ENCODE data around the gene RAD51B. TPM values are rescaled to one million over a fixed set of nuclear protein-coding genes. Genes with fewer than 3 reads are reported as not detected.
A peak's percentile ranks its signal among the peaks of the same experiment; 100 is the strongest.

The RAD51B gene
- polyA plus RNA-seq, 3 donors = 3.6 to 11.6 (median 9.4) TPM

- Mint-ChIP-seq H3K9me3 (peaks cover 0 to 6% (median 0%) of the 10 kb centered on the region in 7 donors), H3K4me3 (no peak overlapping the region), H3K27me3 (ENCODE audit: low read depth in 3 of 3) (peaks cover 0 to 6% (median 0%) of the 10 kb centered on the region in 3 donors), H3K36me3 (peaks cover 7 to 13% of the 10 kb centered on the region in 2 donors), H3K4me1 (peaks cover 64% of the 10 kb centered on the region), H3K27ac (peak overlapping the region; percentile 85 to 95 (median 92))
- Histone ChIP-seq H3K9me3 (replicated peaks in 1 of 2; ENCODE audit: control insufficient read depth in 1 of 2, insufficient read depth in 1 of 2, low read length in 2 of 2) (no peaks in the 10 kb centered on the region), H3K4me1 (ENCODE audit: control insufficient read depth in 1 of 2, insufficient read depth in 2 of 2, low read length in 2 of 2) (peaks cover 63 to 74% of the 10 kb centered on the region in 2 donors), H3K27ac (ENCODE audit: low read depth in 1 of 2, low read length in 2 of 2) (peak overlapping the region; percentile 67 to 90), H3K27me3 (ENCODE audit: control insufficient read depth in 2 of 2, insufficient read depth in 2 of 2, low read length in 2 of 2) (no peaks in the 10 kb centered on the region), H3K4me3 (replicated peaks in 1 of 3; ENCODE audit: low read depth in 2 of 3, low read length in 3 of 3) (peak overlapping the region in 1 of 3 experiments; percentile 46), H3K4me2 (replicated peaks; ENCODE audit: extremely low read depth, low read length, poor library complexity, severe bottlenecking) (no peak overlapping the region), H3K36me3 (replicated peaks in 1 of 2; ENCODE audit: control insufficient read depth in 1 of 2, insufficient read depth in 2 of 2, low read length in 2 of 2) (no peaks in the 10 kb centered on the region), H4K20me1 (ENCODE audit: insufficient read depth, low read length) (no peaks in the 10 kb centered on the region), H3K79me2 (ENCODE audit: insufficient read depth, low read length) (no peaks in the 10 kb centered on the region), H3K9ac (ENCODE audit: insufficient read depth, low read length, poor library complexity, severe bottlenecking) (no peak overlapping the region), H2AFZ (ENCODE audit: insufficient read depth, low read depth, low read length, poor library complexity, severe bottlenecking) (peak overlapping the region; percentile 43)
- 79% methylated on average over 3 of the region's 8 CpGs for WGBS (ENCODE audit: insufficient coverage)
- no peak for TF ChIP-seq CTCF (IDR thresholded peaks at IDR 0.05)
- peak in 1 of 3 donors; percentile 49 for DNase-seq
- intact Hi-C loops (cut with micrococcal nuclease) = loop anchor here in 1 of 2 donors (10.0 kb wide), 1 partner anchor 295 kb away; no protein-coding TSS in a partner anchor
These were observed 449.8 kb downstream of the RAD51B start for GRCh38 chr14:68269136-68269927.

GRCh38 chr14:68270342-68270741 lies 450.8 kb downstream of the RAD51B start:
- no CpG with 5 or more reads among the region's 2 CpGs for WGBS (ENCODE audit: insufficient coverage)
- peaks cover 70% of the 10 kb centered on the region for H3K4me1 Mint-ChIP-seq
- no peaks in the 10 kb centered on the region for H3K27me3 ChIP-seq (ENCODE audit: control insufficient read depth in 2 of 2, insufficient read depth in 2 of 2, low read length in 2 of 2)
- H4K20me1 ChIP-seq (ENCODE audit: insufficient read depth, low read length) = no peaks in the 10 kb centered on the region
- H3K9ac ChIP-seq (ENCODE audit: insufficient read depth, low read length, poor library complexity, severe bottlenecking) = no peak overlapping the region
- H3K4me3 Mint-ChIP-seq = no peak overlapping the region
- peak overlapping the region in 2 of 7 donors; percentile 13 to 37 for H3K27ac Mint-ChIP-seq
- no peaks in the 10 kb centered on the region for H3K36me3 ChIP-seq (replicated peaks in 1 of 2; ENCODE audit: control insufficient read depth in 1 of 2, insufficient read depth in 2 of 2, low read length in 2 of 2)
- no peak overlapping the region for H3K4me3 ChIP-seq (replicated peaks in 1 of 3; ENCODE audit: low read depth in 2 of 3, low read length in 3 of 3)
- intact Hi-C loops (cut with micrococcal nuclease) = loop anchor here in 1 of 2 donors (10.0 kb wide), 1 partner anchor 124 kb away; no protein-coding TSS in a partner anchor
- no peaks in the 10 kb centered on the region for H3K79me2 ChIP-seq (ENCODE audit: insufficient read depth, low read length)
- H2AFZ ChIP-seq (ENCODE audit: insufficient read depth, low read depth, low read length, poor library complexity, severe bottlenecking) = no peak overlapping the region
- no peak overlapping the region for H3K27ac ChIP-seq (ENCODE audit: low read depth in 1 of 2, low read length in 2 of 2)
- no peak for DNase-seq
- peaks cover 0 to 6% (median 0%) of the 10 kb centered on the region in 3 donors for H3K27me3 Mint-ChIP-seq (ENCODE audit: low read depth in 3 of 3)
- H3K9me3 ChIP-seq (replicated peaks in 1 of 2; ENCODE audit: control insufficient read depth in 1 of 2, insufficient read depth in 1 of 2, low read length in 2 of 2) = no peaks in the 10 kb centered on the region
- peaks cover 7 to 13% of the 10 kb centered on the region in 2 donors for H3K36me3 Mint-ChIP-seq
- H3K9me3 Mint-ChIP-seq = peaks cover 0 to 6% (median 0%) of the 10 kb centered on the region in 7 donors
- peaks cover 63 to 74% of the 10 kb centered on the region in 2 donors for H3K4me1 ChIP-seq (ENCODE audit: control insufficient read depth in 1 of 2, insufficient read depth in 2 of 2, low read length in 2 of 2)
- no peak overlapping the region for H3K4me2 ChIP-seq (replicated peaks; ENCODE audit: extremely low read depth, low read length, poor library complexity, severe bottlenecking)
- no peak for TF ChIP-seq CTCF (IDR thresholded peaks at IDR 0.05)
